HG03354 (cell line): Measurements from ENCODE around the gene ZNF672.

Experiments
- ATAC-seq: cut with Tn5 transposase; IDR thresholded peaks from one replicate; pipeline ENCODE4 v1.9.1; 2021; ENCODE audit warnings: mild to moderate bottlenecking; ENCODE audit not compliant: unreplicated experiment, poor library complexity, severe bottlenecking

Gene ZNF672

DNA sequence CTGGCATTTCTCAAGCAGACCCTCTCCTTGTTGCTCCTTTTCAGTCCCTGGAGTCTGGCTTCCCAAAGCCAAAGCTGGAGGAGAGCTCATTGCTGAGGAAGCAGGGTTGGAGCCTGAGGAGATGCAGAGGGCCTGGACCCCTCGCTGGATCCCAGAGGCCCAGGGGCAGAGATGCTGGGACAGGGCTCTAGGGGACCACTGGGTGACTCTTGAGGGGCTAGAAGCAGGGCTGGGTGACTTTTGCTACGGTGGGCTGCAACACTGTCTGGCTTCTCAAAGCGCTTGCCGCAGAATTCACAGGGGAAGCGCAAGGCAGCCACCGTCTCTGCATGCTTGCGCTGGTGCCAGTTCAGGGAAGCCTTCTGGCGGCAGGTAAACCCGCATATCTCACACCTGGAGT, 12.1 kb downstream of the ZNF672 start:
- no peak for ATAC-seq

GRCh38 chr1:248850536-248851251, 12.7 kb downstream of the ZNF672 start:
- ATAC-seq: no peak

GRCh38 chr1:248851390-248851789, 13.4 kb downstream of the ZNF672 start:
- ATAC-seq: no peak

DNA sequence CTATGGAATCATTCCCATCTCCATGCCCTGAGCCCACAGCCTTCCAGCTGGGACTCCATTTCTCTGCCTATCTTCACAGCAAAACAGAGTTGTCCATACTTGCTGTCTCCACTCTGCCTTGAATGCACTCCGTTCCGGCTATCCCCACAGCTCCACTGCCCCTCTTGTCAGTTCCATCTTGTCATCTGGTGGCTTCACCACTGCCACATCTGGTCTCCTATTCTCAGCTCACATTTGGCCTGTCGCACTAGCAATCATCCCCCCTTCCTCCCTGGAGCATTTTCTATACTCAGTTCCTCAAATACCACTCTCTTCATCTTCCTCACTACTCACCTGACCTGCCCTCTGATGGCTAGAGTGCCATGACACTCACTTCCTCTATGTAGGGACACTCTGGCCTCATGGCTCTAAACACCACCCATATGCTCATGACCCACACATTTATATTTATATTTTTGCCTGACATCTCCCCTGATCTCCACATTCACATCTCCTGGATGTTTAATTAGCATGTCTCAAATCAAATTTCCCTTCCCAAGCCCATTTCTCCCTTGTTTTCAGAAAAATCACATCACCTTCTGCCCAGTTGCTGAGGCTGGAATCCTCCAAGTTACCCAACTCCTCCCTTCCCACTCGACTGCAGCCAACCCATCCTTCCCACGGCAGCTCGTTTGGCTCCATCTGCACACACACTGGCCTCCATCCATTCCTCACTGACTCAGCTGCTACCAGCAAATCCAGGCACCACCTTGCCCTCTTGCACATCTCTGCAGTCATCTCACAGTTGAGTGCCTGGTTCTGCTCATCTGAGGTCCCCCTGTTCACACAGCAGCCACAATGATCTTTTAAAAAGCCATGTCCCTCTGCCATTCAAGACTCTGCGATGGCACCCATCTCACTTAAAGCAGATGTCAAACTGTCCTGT, 14.7 kb downstream of the ZNF672 start:
- peak; percentile 27 for ATAC-seq

DNA sequence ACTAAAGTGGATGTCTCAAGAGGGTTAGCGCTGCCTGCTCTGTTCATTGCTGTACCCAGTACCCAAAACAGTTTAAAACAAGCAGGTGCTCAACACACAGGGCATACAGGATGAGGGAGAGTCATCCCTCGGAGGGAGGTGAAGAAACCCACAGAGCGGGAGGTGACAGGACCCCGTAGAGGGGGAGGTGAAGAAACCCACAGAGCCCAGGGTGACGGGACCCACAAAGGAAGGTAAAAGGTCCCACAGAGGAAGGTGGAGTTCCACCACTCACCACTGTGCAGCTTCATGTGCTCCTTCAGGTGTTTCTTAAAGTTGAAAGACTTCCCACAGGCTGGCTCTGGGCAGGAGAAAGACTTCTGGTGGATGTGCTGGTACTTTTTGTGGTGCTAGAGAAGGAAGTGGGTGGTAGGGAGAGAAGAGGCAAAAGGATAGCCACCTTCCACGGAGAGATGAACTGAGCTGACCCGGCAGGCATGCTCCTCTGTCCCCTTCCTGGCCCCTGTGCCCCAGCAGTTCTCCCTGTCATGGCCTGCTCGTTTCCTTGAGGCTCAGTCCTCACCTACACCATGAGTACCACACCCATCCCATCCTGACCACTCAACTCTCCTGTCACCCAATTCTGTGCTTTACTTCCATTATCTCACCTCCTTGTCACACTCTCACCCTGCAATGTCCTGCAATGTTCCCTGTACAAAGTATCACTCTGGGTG, 15.8 kb downstream of the ZNF672 start:
- ATAC-seq: no peak

DNA sequence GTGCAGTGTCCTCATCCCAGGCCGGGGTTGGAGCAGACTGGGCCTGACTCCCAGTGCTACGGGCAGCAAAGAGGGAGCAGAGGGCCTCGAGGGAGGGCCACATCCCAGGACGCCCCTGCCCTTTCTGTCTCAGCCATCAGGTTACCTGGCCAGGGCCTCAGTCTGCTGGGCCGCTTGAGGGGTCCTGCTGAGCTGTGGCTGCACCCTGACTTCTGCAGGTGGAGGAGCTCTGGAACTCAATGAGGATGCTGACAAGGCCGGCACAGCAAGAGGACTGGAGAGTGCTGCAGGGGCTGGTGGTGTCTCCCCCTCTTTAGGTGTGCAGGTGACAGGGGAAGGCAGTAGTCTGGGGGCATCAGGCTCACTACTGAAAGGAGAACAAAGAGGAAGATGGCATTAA, 17.6 kb downstream of the ZNF672 start:
- ATAC-seq: no peak

DNA sequence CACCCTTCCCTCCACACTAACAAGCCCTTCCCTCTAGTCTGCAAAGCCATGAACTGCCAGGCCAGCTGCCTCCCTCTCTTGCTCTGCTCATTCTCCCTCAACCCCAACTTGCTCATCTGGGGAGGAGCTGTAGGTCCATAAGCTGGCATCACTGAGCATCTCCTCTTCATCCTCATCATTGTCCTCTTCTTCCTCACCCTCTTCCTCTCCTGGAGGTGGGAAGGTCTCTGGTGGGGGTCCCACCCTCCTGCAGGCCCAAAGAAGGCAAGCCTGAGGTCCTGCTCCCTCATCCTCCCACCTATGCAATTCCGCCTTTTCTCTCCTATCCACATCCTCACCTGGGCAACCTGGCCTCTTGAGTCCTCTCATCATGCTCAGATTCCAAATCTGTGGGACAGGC, 18.2 kb downstream of the ZNF672 start:
- ATAC-seq: no peak

DNA sequence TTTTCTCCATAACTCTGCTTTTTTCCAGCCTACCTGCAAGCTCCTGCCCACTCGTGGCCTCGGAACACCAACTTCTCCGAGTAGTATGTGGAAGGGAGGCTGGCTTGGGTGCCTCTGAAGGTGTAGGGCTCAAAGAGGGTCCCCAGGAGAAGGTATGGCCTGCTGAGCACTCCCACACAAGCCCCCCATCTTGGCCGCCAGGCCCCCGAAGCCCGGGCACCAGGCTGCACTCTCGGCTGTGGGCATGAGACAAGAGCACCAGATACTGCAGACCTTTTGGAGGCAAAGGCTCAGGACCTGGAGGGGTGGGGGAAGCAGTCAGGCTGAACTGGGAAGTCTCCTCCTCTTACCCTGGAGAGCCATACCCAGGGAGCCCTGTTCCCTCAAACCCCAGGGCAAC, 19.2 kb downstream of the ZNF672 start:
- no peak for ATAC-seq

- ATAC-seq: no peak
Observed at GRCh38 chr1:248857749-248858095, 19.7 kb downstream of the ZNF672 start.

DNA sequence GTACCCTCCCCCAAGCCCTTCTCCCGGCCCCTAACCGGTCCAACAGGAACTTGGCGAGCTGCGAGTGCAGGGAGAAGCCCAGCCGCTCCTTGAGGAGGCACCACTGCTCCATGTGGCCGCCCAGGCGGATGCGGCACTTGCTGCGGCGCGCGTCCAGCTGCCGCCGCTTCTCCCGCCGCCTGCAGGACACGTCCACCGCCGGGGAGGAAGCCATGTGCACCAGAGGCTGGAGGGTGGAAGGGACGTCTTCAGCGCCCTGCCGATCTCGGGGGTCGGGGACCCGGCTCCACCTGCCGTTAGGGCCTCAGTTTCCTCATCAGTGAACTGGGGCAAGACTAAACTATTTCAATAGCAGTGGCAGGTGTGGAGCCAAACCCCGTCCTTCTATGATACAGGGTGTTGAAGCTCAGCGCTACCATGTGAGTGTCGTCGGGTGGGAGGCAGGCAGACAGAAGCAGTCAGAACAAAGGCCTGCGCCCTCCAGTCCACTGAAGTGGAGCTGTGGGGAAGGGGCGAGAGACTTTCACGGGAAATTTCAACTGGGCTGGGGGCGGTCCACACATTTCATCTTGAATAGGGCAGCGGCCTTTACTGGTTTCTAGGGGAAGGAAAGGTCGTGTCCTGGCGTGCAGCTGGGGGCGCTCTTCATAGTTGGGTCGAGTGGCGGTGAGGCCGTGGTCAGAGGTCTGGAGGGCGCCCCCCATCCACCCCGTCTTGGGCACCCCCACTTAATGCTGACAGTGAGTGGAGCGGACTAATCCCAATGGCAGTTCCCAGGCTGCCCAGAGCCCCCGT, 20.3 kb downstream of the ZNF672 start:
- ATAC-seq: peak; percentile 48

DNA sequence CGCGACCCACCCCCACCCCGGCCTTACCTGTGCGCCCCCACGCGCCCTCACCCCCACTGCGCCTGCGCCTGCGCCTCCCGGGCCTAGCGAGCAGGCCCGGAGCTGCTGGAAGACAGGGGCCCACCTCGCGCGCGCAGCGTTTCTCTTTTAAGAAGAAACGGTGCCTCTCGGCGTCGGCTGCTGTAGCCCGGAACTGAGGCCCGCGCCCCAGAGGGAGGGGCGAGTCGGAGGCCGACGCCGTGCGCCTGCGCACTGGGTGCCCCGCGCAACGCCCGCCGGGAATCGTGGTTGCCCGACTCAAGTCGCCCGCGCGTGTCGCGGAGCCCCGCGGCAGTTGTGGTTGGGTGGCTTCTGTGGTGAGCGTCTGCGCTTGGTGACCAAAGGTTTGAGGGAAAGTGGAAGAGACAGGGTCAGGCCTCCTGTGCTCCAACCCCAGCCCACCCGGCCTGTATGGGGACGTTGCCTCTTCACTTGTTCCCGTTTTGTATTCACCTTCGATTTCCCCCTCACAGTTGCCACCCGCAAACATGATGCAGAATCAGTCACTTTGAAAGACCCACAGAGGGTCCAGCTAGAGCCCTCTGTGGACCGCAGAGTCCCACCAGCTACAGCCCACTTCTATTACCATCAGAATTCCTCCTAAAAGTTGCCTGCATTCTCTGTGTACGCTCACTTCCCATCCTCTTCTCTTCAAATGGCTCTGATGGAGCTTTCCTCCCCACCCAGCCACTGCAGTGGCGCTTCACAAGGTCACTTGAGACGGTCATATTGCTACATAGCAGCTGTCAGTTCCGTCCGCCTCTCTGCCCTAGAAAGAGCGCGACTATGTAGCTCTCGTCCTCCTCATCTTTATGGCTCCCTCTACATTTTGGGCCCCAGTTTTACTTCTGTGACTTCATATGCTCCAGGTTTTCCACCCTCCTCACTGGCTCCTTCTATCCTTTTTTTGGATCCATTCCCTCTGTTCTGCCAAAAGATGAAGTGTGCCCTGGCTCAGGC, 21.2 kb downstream of the ZNF672 start, which contains the start of gene ZNF692:
Gene ZNF692 (minus strand): TSS at position 195 of the 999 bp plus-strand sequence. CDS start 776 bp downstream, outside the sequence.
- peak; percentile 80 for ATAC-seq

GRCh38 chr1:248860007-248860406, 22.0 kb downstream of the ZNF672 start:
- no peak for ATAC-seq

DNA sequence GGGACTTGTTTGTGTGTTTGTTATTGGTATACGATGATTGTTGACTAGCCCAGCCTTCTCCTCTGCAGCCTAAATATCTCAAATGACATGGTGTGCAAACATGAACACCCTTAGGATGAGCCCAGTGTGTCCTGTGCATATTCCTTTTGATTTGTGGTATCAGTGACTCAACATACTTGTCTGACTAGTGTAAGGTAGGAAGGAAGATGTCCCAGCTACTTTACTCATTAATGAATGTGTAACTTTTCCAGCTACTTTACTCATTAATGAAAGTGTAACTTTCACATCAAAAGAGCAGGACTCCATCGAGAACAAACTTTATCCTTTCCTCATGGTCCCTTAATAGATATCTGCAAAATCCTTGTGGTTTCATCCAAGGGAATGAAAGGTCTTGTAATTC, 23.6 kb downstream of the ZNF672 start:
- no peak for ATAC-seq

- ATAC-seq: peak; percentile 8
Observed at GRCh38 chr1:248862695-248862997, 24.6 kb downstream of the ZNF672 start.

GRCh38 chr1:248862998-248863881, 25.2 kb downstream of the ZNF672 start:
- ATAC-seq: peak; percentile 61

GRCh38 chr1:248871837-248872401, 33.9 kb downstream of the ZNF672 start:
- no peak for ATAC-seq

DNA sequence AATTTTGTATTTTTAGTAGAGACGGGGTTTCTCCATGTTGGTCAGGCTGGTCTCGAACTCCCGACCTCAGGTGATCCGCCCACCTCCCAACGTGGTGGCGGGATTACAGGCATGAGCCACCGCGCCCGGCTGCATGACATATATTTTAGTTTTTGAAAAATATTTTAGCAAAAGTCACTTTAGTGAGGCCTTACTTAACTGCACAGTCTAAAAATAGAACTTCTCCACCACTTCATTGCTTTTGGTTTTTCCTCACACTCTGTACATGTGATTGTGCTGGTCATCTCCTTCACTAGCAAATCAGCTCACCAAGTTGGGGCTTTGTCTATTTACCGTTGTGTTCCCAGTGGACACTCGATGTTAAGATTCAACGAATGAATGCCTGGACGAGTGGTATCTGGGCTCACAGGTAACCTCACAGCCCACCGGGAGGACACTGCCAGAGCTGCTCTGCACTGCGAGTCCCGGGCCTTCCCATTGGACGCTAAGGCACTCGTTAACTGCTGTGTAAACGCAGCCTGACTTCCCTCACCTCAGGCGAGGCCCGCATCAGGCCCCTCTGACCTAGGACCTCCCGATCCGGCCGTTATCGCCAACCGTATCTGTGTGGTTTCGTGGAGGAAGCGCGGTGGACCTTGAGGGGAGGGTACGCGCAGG, 34.9 kb downstream of the ZNF672 start:
- peak; percentile 46 for ATAC-seq
